RWPE1 (cell line): ENCODE results near the gene SUN2.

Experiments
- CTCF ChIA-PET: fragments of 350-600 bp; sonication (Branson Sonifier 250); formaldehyde crosslinking; extraction: SDS; loops from one replicate; lab custom pipeline; 2021; lab: Yijun Ruan, JAX
- POLR2A ChIA-PET: fragments of 400-600 bp; formaldehyde crosslinking; extraction: SDS; loops from one replicate; lab custom pipeline; 2020; ENCODE audit warnings: antibody characterized with exemption; ENCODE audit not compliant: low non-redundant PET; lab: Yijun Ruan, JAX
- DNase-seq: peaks from one replicate; pipeline ENCODE4 v3.0.0; 2012; ENCODE audit warnings: low spot score
- H3K27ac ChIP-seq: fragments of 450-650 bp; 2 replicates; pipeline ENCODE4 v1.5.1; 2017
- CTCF ChIP-seq: fragments of 450-650 bp; conservative IDR thresholded peaks from 2 replicates; pipeline ENCODE4 v1.5.1; 2017; ENCODE audit warnings: low read depth, mild to moderate bottlenecking

SUN2 gene

GRCh38 chr22:38733724-38734381 lies 21.9 kb downstream of the SUN2 start:
- ChIA-PET POLR2A (no interaction called here), CTCF (interaction anchor here (0.6 to 1.1 kb wide), 3 partner anchors 12 to 120 kb away, joined by 3 to 4 read pairs (median 4); no protein-coding TSS in a partner anchor)
- TF ChIP-seq CTCF = no peak
- H3K27ac ChIP-seq = peak overlapping the region; percentile 73
- no peak for DNase-seq

- TF ChIP-seq CTCF = peak; percentile 78
- DNase-seq = peak; percentile 34
- peak overlapping the region; percentile 73 for H3K27ac ChIP-seq
- ChIA-PET POLR2A (no interaction called here), CTCF (interaction anchor here (1.0 to 1.1 kb wide), 2 partner anchors 36 to 119 kb away, joined by 4 read pairs; no protein-coding TSS in a partner anchor)
These were observed 22.5 kb downstream of the SUN2 start for GRCh38 chr22:38733329-38733723.

- no peak for TF ChIP-seq CTCF
- H3K27ac ChIP-seq = peak overlapping the region; percentile 73
- POLR2A ChIA-PET = no interaction called here
- DNase-seq = no peak
- CTCF ChIA-PET = no interaction called here
These were observed 23.5 kb downstream of the SUN2 start for GRCh38 chr22:38732251-38732815.

- DNase-seq = no peak
- H3K27ac ChIP-seq = peak overlapping the region; percentile 73
- POLR2A ChIA-PET = no interaction called here
- CTCF ChIA-PET = no interaction called here
- TF ChIP-seq CTCF = no peak
These were observed 24.1 kb downstream of the SUN2 start for GRCh38 chr22:38731703-38732161.

- peak overlapping the region; percentile 27 for H3K27ac ChIP-seq
- DNase-seq = no peak
- ChIA-PET CTCF (no interaction called here), POLR2A (no interaction called here)
- no peak for TF ChIP-seq CTCF
These were observed 25.4 kb downstream of the SUN2 start for GRCh38 chr22:38730411-38730871.

GRCh38 chr22:38729946-38730345 lies 25.9 kb downstream of the SUN2 start:
- peak overlapping the region; percentile 27 for H3K27ac ChIP-seq
- no peak for TF ChIP-seq CTCF
- ChIA-PET POLR2A (no interaction called here), CTCF (no interaction called here)
- DNase-seq = no peak
